GM19193 (cell line): ENCODE data around the gene CLEC2L.

Experiments
- POLR2A ChIP-seq: IDR thresholded peaks from 4 replicates; pipeline ENCODE4 v1.6.1; 2011; ENCODE audit not compliant: insufficient read depth, insufficient read length; ENCODE audit errors: extremely low read depth

The CLEC2L gene

DNA sequence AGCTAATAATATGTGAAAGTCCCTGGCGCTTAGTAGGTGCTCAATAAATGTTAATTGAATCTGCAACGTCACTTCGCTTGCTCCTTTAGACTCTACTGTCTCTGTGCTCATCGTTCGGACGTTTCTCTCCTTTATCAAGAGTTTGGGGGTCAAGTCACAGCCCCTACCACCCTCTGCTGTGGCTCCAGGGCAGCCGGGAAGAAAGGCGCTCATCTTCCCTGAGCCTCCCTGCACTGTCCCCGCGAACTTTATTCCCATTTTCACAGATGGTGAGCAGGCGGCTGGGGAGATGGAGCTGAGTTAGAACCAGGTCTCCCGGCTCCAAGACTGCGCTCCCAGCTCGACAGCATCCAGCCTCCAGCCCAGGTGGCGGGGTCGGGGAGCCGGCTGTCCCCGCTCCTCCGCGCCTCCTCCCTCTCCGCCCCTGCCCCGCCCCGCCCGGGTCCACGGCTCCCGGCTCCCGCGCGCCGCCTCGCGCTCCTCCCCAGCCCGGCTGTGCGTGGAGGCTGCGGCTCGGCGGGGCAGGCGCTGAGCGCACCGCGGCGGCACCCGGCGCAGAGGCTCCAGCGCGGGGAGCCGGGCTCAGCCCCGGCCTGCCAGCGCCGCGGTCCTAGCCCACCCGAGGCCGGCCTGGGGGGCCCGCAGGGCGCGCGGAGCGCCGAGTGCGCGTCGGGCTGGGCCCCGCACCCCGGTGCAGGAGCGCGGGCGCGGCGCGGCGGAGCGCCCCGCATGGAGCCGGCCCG lies at the start of gene CLEC2L:
Gene CLEC2L (plus strand): TSS at position 487 of the 743 bp plus-strand sequence. CDS start 243 bp downstream, at position 730.
- TF ChIP-seq POLR2A, result no peak

DNA sequence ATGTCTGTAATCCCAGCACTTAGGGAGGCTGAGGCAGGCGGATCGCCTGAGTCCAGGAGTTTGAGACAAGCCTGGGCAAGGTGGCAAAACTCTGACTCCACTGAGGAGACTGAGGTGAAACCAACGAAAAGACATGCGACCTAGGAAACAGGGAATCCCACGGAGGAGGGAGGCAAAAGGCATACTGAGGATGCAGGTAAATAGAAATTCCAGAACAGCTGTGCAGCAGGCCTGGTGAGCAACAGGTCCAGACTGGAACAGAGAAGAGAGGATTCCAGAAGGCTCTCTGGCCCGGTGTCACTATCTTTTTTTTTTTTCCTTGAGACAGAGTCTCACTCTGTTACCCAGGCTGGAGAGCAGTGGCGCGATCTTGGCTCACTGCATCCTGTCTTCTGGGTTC lies 47.3 kb upstream of the CLEC2L start:
- TF ChIP-seq POLR2A, result no peak

DNA sequence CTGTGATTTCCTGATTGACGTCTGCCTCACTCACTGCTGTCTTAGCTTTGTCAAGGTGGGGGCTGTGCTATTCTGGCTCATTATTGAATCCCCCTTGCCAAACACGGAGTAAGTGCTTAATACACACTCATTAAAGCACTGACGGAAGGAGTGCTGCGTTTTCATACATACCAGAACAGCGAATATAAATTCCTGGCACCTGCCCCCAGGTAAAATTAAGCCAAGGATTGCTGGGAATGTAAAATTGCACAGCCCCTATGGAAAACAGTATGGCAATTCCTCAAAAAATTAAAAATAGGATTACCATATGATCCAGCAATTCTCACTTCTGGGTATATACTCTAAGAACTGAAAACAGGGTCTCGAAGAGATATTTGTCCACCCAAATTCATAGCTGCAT lies 46.6 kb upstream of the CLEC2L start:
- TF ChIP-seq POLR2A, result no peak

DNA sequence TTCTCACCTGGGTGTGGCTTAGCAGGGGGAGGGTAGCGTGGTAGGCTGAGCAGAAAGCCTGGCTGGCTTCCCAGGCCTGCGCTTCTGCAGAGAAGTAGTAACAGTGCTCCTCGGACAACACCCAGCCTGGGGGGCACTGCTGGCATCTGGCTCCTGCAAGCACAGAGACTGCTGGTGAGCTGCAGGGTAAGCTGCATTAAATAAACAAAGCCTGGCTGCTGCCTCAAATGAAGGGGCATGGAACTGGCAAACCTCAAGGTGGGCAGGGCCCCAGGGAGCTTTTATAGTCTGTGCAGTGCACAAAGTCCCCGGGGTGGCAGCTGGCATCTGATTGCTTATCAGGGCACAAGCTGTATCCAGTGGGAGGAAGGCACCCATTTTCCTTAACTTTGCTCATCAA lies 43.9 kb upstream of the CLEC2L start:
- no peak for TF ChIP-seq POLR2A

GRCh38 chr7:139481364-139481763 lies 42.1 kb upstream of the CLEC2L start:
- no peak for TF ChIP-seq POLR2A

DNA sequence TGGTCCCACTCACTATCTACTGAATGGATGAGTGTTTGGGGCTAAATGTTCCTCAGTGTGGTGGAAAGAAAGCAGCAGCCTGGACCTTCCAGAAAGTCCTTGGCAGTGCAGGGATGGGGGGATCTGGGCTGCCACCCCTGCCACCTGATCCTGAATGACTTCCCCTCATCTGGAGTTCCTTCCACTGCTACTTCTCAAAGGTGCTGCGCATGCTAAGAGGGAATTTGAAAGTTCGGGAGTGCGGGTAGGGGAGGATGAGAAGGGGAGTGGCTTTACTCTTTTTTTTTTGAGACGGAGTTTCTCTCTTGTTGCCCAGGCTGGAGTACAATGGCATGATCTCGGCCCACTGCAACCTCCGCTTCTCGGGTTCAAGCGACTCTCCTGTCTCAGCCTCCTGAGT lies 41.4 kb upstream of the CLEC2L start:
- TF ChIP-seq POLR2A, result no peak

- no peak for TF ChIP-seq POLR2A
Measured at GRCh38 chr7:139482662-139483466, 40.6 kb upstream of the CLEC2L start.

DNA sequence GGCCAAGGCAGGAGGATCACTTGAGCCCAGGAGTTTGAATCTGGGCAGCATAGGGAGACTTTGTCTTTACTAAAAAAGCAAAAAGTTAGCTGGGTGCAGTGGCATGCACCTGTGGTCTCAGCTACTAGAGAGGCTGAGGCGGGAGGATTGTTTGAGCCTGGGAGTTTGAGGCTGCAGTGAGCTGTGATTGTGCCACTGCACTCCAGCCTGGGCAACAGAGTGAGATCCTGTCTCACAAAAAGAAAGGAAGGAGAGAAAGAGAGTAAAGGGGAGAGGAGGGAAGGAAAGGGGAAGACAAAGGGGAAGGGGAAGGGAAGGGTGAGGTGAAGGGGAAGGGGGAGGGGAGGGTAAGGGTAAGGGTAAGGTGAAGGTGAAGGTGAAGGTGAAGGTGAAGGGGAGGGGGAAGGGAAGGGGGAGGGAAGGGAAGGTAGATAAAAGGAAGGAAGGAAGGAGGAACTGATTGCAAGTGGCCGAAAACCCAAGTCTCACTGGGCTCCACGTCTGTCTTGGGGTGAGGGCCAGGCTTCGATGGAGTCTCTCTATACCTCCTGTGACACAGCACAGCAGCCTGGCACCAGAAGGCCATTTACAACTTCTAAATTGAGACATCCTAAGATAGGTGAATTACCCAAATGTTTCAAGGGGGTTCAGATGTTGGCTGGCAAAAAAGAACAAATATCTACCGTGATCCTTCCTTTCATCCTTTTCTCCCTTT lies 36.0 kb upstream of the CLEC2L start:
- TF ChIP-seq POLR2A, result no peak

DNA sequence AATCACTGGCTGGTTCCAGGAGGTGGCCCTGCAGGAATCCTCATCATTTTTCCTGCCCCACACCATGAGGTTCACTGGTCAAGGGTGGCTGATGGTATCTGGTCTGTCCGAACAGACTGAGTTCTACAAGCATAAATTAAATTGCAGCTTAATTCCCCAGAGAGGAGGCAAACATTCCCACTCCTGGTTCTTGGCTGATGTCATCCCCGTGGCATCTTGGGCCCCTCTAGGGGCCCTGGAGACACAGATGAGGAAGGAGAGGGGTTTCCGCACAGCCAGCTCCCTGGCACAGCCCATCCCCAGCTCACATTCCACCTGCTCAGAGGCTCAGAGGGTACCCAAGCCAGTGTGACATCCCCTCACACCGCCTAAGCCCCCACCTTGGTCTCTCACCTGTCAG lies 34.7 kb upstream of the CLEC2L start:
- TF ChIP-seq POLR2A, result no peak

DNA sequence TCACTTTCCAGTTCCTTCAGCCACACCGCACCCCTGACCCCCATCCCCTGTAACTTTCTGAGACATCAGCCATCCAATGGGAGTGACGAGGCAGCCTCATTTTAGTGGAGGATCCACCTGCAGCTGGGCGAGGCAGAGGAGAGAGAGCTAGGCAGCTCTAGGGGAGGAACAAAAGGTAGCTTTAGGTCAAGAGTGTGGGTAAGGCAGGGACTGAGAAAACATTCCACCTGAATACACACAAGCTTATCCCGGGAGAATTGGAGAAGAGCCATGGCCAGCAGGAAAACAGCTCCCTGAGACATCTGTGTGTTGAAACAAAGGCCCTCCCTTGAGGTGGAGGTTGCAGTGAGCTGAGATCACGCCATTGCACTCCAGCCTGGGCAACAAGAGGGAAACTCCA lies 33.4 kb upstream of the CLEC2L start:
- TF ChIP-seq POLR2A, result no peak

DNA sequence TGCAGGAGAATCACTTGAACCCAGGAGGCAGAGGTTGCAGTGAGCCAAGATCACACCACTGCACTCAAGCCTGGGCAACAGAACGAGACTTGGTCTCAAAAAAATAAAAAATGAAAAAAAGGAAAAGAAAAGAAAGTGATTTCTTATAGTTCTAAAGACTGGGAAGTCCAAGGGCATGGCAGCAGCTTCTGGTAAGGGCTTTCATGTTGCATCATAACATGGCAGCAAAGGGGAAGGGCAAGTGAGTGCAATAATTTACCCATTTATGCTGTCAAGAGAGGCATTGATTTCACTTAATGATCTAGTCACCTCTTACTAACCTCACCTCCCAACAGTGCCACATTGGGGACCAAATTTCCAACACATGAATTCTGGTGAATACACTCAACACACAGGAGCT lies 31.2 kb upstream of the CLEC2L start:
- TF ChIP-seq POLR2A, result no peak

GRCh38 chr7:139494835-139495579 lies 28.5 kb upstream of the CLEC2L start:
- TF ChIP-seq POLR2A, result no peak

- TF ChIP-seq POLR2A, result no peak
Measured at GRCh38 chr7:139495580-139496125, 27.8 kb upstream of the CLEC2L start.

GRCh38 chr7:139496528-139496927 lies 27.0 kb upstream of the CLEC2L start:
- TF ChIP-seq POLR2A, result no peak
